Measurements from ENCODE around the gene PIGQ. TPM values are rescaled to one million over a fixed set of nuclear protein-coding genes. Genes with fewer than 3 reads are reported as not detected.

Gene PIGQ
- total RNA-seq, 1 donor from 2014 or later, result 86.7 TPM

DNA sequence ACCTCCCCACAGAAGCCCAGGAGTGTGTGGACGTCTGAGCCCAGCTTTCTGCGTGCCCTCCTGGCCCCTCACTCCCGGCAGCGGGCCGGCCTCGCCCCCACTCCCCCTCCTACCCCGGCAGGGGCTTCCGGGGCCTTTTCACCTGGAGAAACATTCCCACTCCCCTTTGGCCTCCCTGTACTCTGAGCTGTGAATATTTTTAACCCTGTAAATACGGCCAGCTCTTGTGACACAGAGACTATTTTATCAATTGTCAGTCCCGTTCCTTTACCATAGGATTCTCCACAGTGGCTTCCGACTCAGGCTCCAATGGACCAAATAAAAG lies 15.5 kb upstream of the PIGQ start:
- H3K4me1 Mint-ChIP-seq, result no peaks in the 10 kb centered on the region
- H3K36me3 Mint-ChIP-seq, result peaks cover 2% of the 10 kb centered on the region
- TF ChIP-seq, protein P1, sequence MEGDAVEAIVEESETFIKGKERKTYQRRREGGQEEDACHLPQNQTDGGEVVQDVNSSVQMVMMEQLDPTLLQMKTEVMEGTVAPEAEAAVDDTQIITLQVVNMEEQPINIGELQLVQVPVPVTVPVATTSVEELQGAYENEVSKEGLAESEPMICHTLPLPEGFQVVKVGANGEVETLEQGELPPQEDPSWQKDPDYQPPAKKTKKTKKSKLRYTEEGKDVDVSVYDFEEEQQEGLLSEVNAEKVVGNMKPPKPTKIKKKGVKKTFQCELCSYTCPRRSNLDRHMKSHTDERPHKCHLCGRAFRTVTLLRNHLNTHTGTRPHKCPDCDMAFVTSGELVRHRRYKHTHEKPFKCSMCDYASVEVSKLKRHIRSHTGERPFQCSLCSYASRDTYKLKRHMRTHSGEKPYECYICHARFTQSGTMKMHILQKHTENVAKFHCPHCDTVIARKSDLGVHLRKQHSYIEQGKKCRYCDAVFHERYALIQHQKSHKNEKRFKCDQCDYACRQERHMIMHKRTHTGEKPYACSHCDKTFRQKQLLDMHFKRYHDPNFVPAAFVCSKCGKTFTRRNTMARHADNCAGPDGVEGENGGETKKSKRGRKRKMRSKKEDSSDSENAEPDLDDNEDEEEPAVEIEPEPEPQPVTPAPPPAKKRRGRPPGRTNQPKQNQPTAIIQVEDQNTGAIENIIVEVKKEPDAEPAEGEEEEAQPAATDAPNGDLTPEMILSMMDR (IDR thresholded peaks at IDR 0.05; ENCODE audit: unreplicated experiment), result no peak
- H3K4me3 Mint-ChIP-seq, result no peak overlapping the region
- H3K9me3 Mint-ChIP-seq, result no peaks in the 10 kb centered on the region
- no peak for DNase-seq (ENCODE audit: low spot score in 2 of 2, unreplicated experiment in 2 of 2)
- no peak overlapping the region for H3K27ac Mint-ChIP-seq
- H3K27me3 Mint-ChIP-seq (ENCODE audit: low read depth), result peaks cover 23% of the 10 kb centered on the region

GRCh38 chr16:554640-555365 lies 15.0 kb upstream of the PIGQ start:
- peaks cover 26% of the 10 kb centered on the region for H3K27me3 Mint-ChIP-seq (ENCODE audit: low read depth)
- TF ChIP-seq, protein P1 (IDR thresholded peaks at IDR 0.05; ENCODE audit: unreplicated experiment), result no peak
- DNase-seq (ENCODE audit: low spot score in 2 of 2, unreplicated experiment in 2 of 2), result no peak
- no peaks in the 10 kb centered on the region for H3K9me3 Mint-ChIP-seq
- peaks cover 2% of the 10 kb centered on the region for H3K4me1 Mint-ChIP-seq
- peaks cover 2% of the 10 kb centered on the region for H3K36me3 Mint-ChIP-seq
- no peak overlapping the region for H3K4me3 Mint-ChIP-seq
- no peak overlapping the region for H3K27ac Mint-ChIP-seq

GRCh38 chr16:555528-556473 lies 14.0 kb upstream of the PIGQ start:
- no peaks in the 10 kb centered on the region for H3K9me3 Mint-ChIP-seq
- H3K4me3 Mint-ChIP-seq, result no peak overlapping the region
- DNase-seq (ENCODE audit: low spot score in 2 of 2, unreplicated experiment in 2 of 2), result no peak
- H3K36me3 Mint-ChIP-seq, result peaks cover 2% of the 10 kb centered on the region
- H3K27ac Mint-ChIP-seq, result no peak overlapping the region
- peaks cover 2% of the 10 kb centered on the region for H3K4me1 Mint-ChIP-seq
- TF ChIP-seq, protein P1 (IDR thresholded peaks at IDR 0.05; ENCODE audit: unreplicated experiment), result no peak
- H3K27me3 Mint-ChIP-seq (ENCODE audit: low read depth), result peaks cover 26% of the 10 kb centered on the region

- H3K36me3 Mint-ChIP-seq, result peaks cover 2% of the 10 kb centered on the region
- no peak for DNase-seq (ENCODE audit: low spot score in 2 of 2, unreplicated experiment in 2 of 2)
- no peak overlapping the region for H3K4me3 Mint-ChIP-seq
- TF ChIP-seq, protein P1 (IDR thresholded peaks at IDR 0.05; ENCODE audit: unreplicated experiment), result no peak
- peaks cover 2% of the 10 kb centered on the region for H3K4me1 Mint-ChIP-seq
- no peaks in the 10 kb centered on the region for H3K9me3 Mint-ChIP-seq
- H3K27me3 Mint-ChIP-seq (ENCODE audit: low read depth), result peaks cover 31% of the 10 kb centered on the region
- H3K27ac Mint-ChIP-seq, result no peak overlapping the region
Observed at GRCh38 chr16:556474-557173, 13.1 kb upstream of the PIGQ start.

GRCh38 chr16:557463-558297 lies 12.1 kb upstream of the PIGQ start:
- Mint-ChIP-seq H3K4me3 (no peak overlapping the region), H3K36me3 (peaks cover 2% of the 10 kb centered on the region), H3K4me1 (peaks cover 2% of the 10 kb centered on the region), H3K27ac (no peak overlapping the region), H3K9me3 (no peaks in the 10 kb centered on the region), H3K27me3 (ENCODE audit: low read depth) (peaks cover 41% of the 10 kb centered on the region)
- TF ChIP-seq, protein P1 (IDR thresholded peaks at IDR 0.05; ENCODE audit: unreplicated experiment), result no peak
- no peak for DNase-seq (ENCODE audit: low spot score in 2 of 2, unreplicated experiment in 2 of 2)

Data from mesothelial cell of epicardium (in vitro differentiated cells).